Breast epithelium (tissue), 4 donors: Measurements from ENCODE around the gene KLHL18. TPM values are rescaled to one million over a fixed set of nuclear protein-coding genes. Genes with fewer than 3 reads are reported as not detected.
A peak's percentile ranks its signal among the peaks of the same experiment; 100 is the strongest.
"Not testable (repeated sequence)": the region's sequence is repeated elsewhere in the genome, so short reads cannot be mapped to it uniquely, and the experiment has no call there.

Source experiments
- DNase-seq, 2 donors: peaks; one replicate each; pipeline ENCODE4 v3.0.0-alpha.2; 2019; ENCODE audit warnings: low spot score in 2 of 2
- H3K27ac ChIP-seq, 2 donors: fragments of 200-600 bp; sonication (generic) in 1 of 2; one replicate each; pipeline ENCODE4 v1.5.1; 2016 to 2019; ENCODE audit warnings: mild to moderate bottlenecking in 1 of 2
- H3K27me3 ChIP-seq, 2 donors: fragments of 200-600 bp; sonication (generic) in 1 of 2; one replicate each; pipeline versions ENCODE4 v1.5.1 to v1.6.0; 2017 to 2019; ENCODE audit warnings: control low read depth in 1 of 2, mild to moderate bottlenecking in 1 of 2
- H3K36me3 ChIP-seq: fragments of 200-600 bp; one replicate; pipeline ENCODE4 v1.5.1; 2019
- H3K4me1 ChIP-seq, 2 donors: fragments of 200-600 bp; sonication (generic); one replicate each; pipeline ENCODE4 v1.5.1; 2016 to 2019; ENCODE audit warnings: control low read depth in 1 of 2
- H3K4me3 ChIP-seq, 3 donors: fragments of 200-600 bp; sonication (generic); 1 replicate in 2 of 3; 2 replicates in 1 of 3; pipeline ENCODE4 v1.5.1; 2016 to 2019; ENCODE audit warnings: mild to moderate bottlenecking in 3 of 3, moderate library complexity in 2 of 3
- H3K9me3 ChIP-seq, 2 donors: fragments of 200-600 bp; sonication (generic) in 1 of 2; one replicate each; pipeline ENCODE4 v1.5.1; 2016 to 2019; ENCODE audit warnings: control low read depth in 1 of 2
- CTCF ChIP-seq, 3 donors: fragments of 450-650 bp; IDR thresholded peaks; one replicate each; pipeline ENCODE4 v1.5.1; 2016 to 2017; ENCODE audit warnings: antibody characterized with exemption in 3 of 3, mild to moderate bottlenecking in 3 of 3, moderate library complexity in 3 of 3
- POLR2A ChIP-seq: fragments of 450-650 bp; IDR thresholded peaks from one replicate; pipeline ENCODE4 v1.6.1; 2016; ENCODE audit warnings: antibody characterized with exemption, mild to moderate bottlenecking, moderate library complexity
- POLR2AphosphoS5 ChIP-seq, 3 donors: sonication (generic); formaldehyde crosslinking; IDR thresholded peaks; one replicate each; pipeline ENCODE4 v1.6.1; 2017; ENCODE audit warnings: antibody characterized with exemption in 3 of 3
- intact Hi-C: fragments of 100-400 bp; cut with DNase I; formaldehyde crosslinking; loops from one replicate; pipeline ENCODE4 v1.15.1; 2023; ENCODE audit warnings: low total_unique reads
- total RNA-seq, 3 donors: library from RNA; depleted of rRNA; stranded (reverse); fragments of >200 nt; gene quantifications; one replicate each; pipeline ENCODE4 v1.1.0, GENCODE V29; 2016

Gene KLHL18
- total RNA-seq, 3 donors from 2014 or later: 12.5 to 14.5 (median 14.1) TPM

GRCh38 chr3:47244531-47245100 lies 38.1 kb upstream of the KLHL18 start:
- Histone ChIP-seq H3K9me3 (no peaks in the 10 kb centered on the region), H3K36me3 (no peaks in the 10 kb centered on the region), H3K27ac (no peak overlapping the region), H3K4me3 (no peak overlapping the region), H3K27me3 (no peaks in the 10 kb centered on the region), H3K4me1 (no peaks in the 10 kb centered on the region)
- no peak for DNase-seq
- TF ChIP-seq POLR2AphosphoS5 (IDR thresholded peaks at IDR 0.05) (no peak), POLR2A (no peak), CTCF (IDR thresholded peaks at IDR 0.05) (no peak)
- intact Hi-C loops: no loop called here

GRCh38 chr3:47245271-47245670 lies 37.5 kb upstream of the KLHL18 start:
- TF ChIP-seq POLR2A: no peak
- no peak for TF ChIP-seq POLR2AphosphoS5 (IDR thresholded peaks at IDR 0.05)
- no peak for TF ChIP-seq CTCF (IDR thresholded peaks at IDR 0.05)

DNA sequence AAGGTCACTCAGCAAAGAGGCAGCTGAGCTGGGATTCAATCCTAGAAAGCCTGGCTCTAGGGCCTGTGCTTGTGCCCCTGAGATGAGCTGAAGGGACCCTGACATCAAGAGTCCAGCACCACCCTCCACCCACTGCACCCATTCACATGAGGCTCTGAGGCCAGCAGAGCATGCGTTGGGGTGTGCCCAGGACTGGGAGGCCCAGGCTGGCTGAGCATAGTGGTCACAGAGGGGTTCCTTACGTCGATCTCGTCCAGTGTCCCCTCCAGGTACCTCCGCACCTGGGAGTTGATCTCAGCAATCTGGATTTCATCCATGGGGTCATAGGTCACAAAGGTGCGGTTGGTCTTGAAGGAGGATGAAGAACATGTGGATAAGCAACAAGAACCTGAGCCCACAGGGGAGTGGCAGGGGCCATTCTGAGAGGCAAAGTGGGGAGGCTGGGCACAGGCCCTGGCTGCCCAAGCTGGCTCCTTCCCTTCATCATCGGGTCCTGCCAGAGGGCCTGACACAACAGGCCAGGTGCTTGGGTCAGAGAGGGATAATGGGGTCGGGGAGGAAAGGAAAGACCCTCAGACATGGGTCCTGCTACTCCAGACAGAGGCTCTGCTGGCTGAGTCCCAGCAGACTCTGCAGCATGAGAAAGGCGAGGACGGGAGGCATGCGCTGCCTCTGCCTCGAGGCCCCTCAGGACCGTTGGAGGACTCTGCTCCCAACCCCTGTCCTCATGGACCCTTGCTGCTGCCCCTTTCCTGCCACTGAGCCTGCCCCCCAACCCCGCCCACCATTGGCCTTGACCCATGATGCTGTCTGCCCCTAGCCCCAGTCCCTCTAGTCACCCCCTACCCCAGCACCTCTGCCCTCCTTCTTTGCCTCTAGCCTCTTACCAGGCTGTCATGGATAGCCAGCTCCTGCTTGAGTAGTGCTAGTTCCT lies 35.3 kb upstream of the KLHL18 start:
- TF ChIP-seq CTCF (IDR thresholded peaks at IDR 0.05): no peak
- no peak for TF ChIP-seq POLR2A
- H3K4me1 ChIP-seq: no peaks in the 10 kb centered on the region
- H3K4me3 ChIP-seq: no peak overlapping the region
- no peaks in the 10 kb centered on the region for H3K9me3 ChIP-seq
- H3K27me3 ChIP-seq: no peaks in the 10 kb centered on the region
- H3K27ac ChIP-seq: no peak overlapping the region
- intact Hi-C loops: no loop called here
- no peak for DNase-seq
- no peaks in the 10 kb centered on the region for H3K36me3 ChIP-seq

More at GRCh38 chr3:47245271-47245670, 37.5 kb upstream of the KLHL18 start:
- no peak overlapping the region for H3K27ac ChIP-seq
- H3K4me1 ChIP-seq: no peaks in the 10 kb centered on the region
- no peaks in the 10 kb centered on the region for H3K27me3 ChIP-seq
- no peak for DNase-seq
- H3K9me3 ChIP-seq: no peaks in the 10 kb centered on the region
- intact Hi-C loops: no loop called here
- H3K36me3 ChIP-seq: no peaks in the 10 kb centered on the region
- H3K4me3 ChIP-seq: no peak overlapping the region

- no peaks in the 10 kb centered on the region for H3K4me1 ChIP-seq
- H3K36me3 ChIP-seq: no peaks in the 10 kb centered on the region
- no peak overlapping the region for H3K27ac ChIP-seq
- H3K9me3 ChIP-seq: no peaks in the 10 kb centered on the region
- no peak overlapping the region for H3K4me3 ChIP-seq
- TF ChIP-seq CTCF (IDR thresholded peaks at IDR 0.05): peak in 2 of 3 donors; percentile 13 to 18
- TF ChIP-seq POLR2A: no peak
- intact Hi-C loops: no loop called here
- DNase-seq: no peak
- no peaks in the 10 kb centered on the region for H3K27me3 ChIP-seq
Observed at GRCh38 chr3:47250309-47251060, 32.3 kb upstream of the KLHL18 start.

- H3K4me1 ChIP-seq: not testable (repeated sequence)
Observed at GRCh38 chr3:47251085-47251484, 31.7 kb upstream of the KLHL18 start.

More at GRCh38 chr3:47251085-47251484, 31.7 kb upstream of the KLHL18 start:
- H3K27me3 ChIP-seq, intact Hi-C loops, DNase-seq, H3K4me3 ChIP-seq, H3K36me3 ChIP-seq, H3K27ac ChIP-seq, H3K9me3 ChIP-seq: not testable (repeated sequence)
